HepG2 (cell line): ENCODE measurements around the gene SMIM1. TPM values are rescaled to one million over a fixed set of nuclear protein-coding genes. Genes with fewer than 3 reads are reported as not detected.
A peak's percentile ranks its signal among the peaks of the same experiment; 100 is the strongest.

Experiments used
- ASH2L ChIP-seq: fragments of 300-600, 200-600 bp; sonication (generic); IDR thresholded peaks from 2 replicates; pipeline ENCODE4 v1.7.0; 2017; ENCODE audit warnings: low read depth, mild to moderate bottlenecking, moderate library complexity, mixed read lengths, low read length; ENCODE audit not compliant: insufficient read length
- ELF1 ChIP-seq: sonication (generic); formaldehyde crosslinking; IDR thresholded peaks from 2 replicates; pipeline ENCODE4 v1.4.0; 2020; ENCODE audit warnings: missing genetic modification reagents
- GTF3A ChIP-seq: sonication (generic); formaldehyde crosslinking; conservative IDR thresholded peaks from 2 replicates; pipeline ENCODE4 v1.4.0; 2020; ENCODE audit warnings: mild to moderate bottlenecking, missing genetic modification reagents
- IRF2 ChIP-seq: IDR thresholded peaks from 2 replicates; pipeline ENCODE4 v1.6.1; 2018; ENCODE audit warnings: missing genetic modification reagents, missing compliant biosample characterization
- ISX ChIP-seq: sonication (generic); formaldehyde crosslinking; conservative IDR thresholded peaks from 2 replicates; pipeline ENCODE4 v1.5.0; 2020; ENCODE audit warnings: missing genetic modification reagents
- JDP2 ChIP-seq: sonication (generic); formaldehyde crosslinking; IDR thresholded peaks from 2 replicates; pipeline ENCODE4 v1.8.1; 2022; ENCODE audit warnings: missing genetic modification reagents, borderline replicate concordance
- KDM6A ChIP-seq: IDR thresholded peaks from 2 replicates; pipeline ENCODE4 v1.6.1; 2016; ENCODE audit warnings: low read depth
- MEF2D ChIP-seq: sonication (generic); formaldehyde crosslinking; IDR thresholded peaks from 2 replicates; pipeline ENCODE4 v1.5.1; 2020; ENCODE audit warnings: mild to moderate bottlenecking, missing genetic modification reagents
- SNAI1 ChIP-seq: sonication (generic); formaldehyde crosslinking; IDR thresholded peaks from 2 replicates; pipeline ENCODE4 v1.5.0; 2020; ENCODE audit warnings: mild to moderate bottlenecking, missing genetic modification reagents, borderline replicate concordance
- TBP ChIP-seq: sonication (generic); formaldehyde crosslinking; IDR thresholded peaks from 2 replicates; pipeline ENCODE4 v1.5.0; 2020; ENCODE audit warnings: missing genetic modification reagents
- TERF1 ChIP-seq: sonication (generic); formaldehyde crosslinking; IDR thresholded peaks from 2 replicates; pipeline ENCODE4 v1.8.0; 2022; ENCODE audit warnings: mild to moderate bottlenecking, missing genetic modification reagents, moderate library complexity
- TOE1 ChIP-seq: sonication (generic); formaldehyde crosslinking; IDR thresholded peaks from 2 replicates; pipeline ENCODE4 v1.4.0; 2020; ENCODE audit warnings: mild to moderate bottlenecking, missing genetic modification reagents
- ZKSCAN8 ChIP-seq: IDR thresholded peaks from 2 replicates; pipeline ENCODE4 v1.6.1; 2016; ENCODE audit warnings: borderline replicate concordance, missing genetic modification reagents, missing compliant biosample characterization
- ZNF326 ChIP-seq: sonication (generic); formaldehyde crosslinking; IDR thresholded peaks from 2 replicates; pipeline ENCODE4 v1.4.0; 2020; ENCODE audit warnings: missing genetic modification reagents, borderline replicate concordance
- ZNF510 ChIP-seq: sonication (generic); formaldehyde crosslinking; IDR thresholded peaks from 2 replicates; pipeline ENCODE4 v1.4.0; 2020; ENCODE audit warnings: low read depth, mild to moderate bottlenecking, missing genetic modification reagents
- ZNF549 ChIP-seq: sonication (generic); formaldehyde crosslinking; IDR thresholded peaks from 2 replicates; pipeline ENCODE4 v1.5.0; 2020; ENCODE audit warnings: missing genetic modification reagents
- ZNF737 ChIP-seq: sonication (generic); formaldehyde crosslinking; IDR thresholded peaks from 2 replicates; pipeline ENCODE4 v1.5.0; 2020; ENCODE audit warnings: missing genetic modification reagents, mild to moderate bottlenecking, borderline replicate concordance
- polyA plus RNA-seq, 8 experiments: library from polyadenylated mRNA; depleted of rRNA in 3 of 8; stranded (reverse) in 7 of 8; unstranded in 1 of 8; fragments of >200 nt; fragmentation: Illumina TruSeq in 4 of 8; extraction: Trizol in 4 of 8; gene quantifications; 2 replicates each; pipeline versions ENCODE4 v1.2.1 to v1.2.3, GENCODE V29; 2011 to 2016; ENCODE audit warnings: low read depth in 4 of 8, missing spikeins in 1 of 8, mixed read lengths in 1 of 8; ENCODE audit not compliant: insufficient read depth in 1 of 8
- total RNA-seq, 5 experiments: library from RNA; depleted of rRNA; stranded (reverse); fragments of >200 nt; fragmentation: Illumina TruSeq; extraction: Trizol; gene quantifications; 2 replicates each; pipeline ENCODE4 v1.2.3, GENCODE V29; 2016; ENCODE audit warnings: low read depth in 1 of 5
- TF ChIP-seq, protein P1 (sequence below), 2 experiments: sonication (generic) in 1 of 2; formaldehyde crosslinking in 1 of 2; IDR thresholded peaks; 2 replicates each; pipeline versions ENCODE4 v1.4.0 to v1.6.1; 2016 to 2020; ENCODE audit warnings: borderline replicate concordance in 1 of 2, low read depth in 1 of 2, mild to moderate bottlenecking in 1 of 2, missing genetic modification reagents in 1 of 2

Gene SMIM1
- total and polyA plus RNA-seq, 2 of the 13 experiments (the other 11 are each of a cell fraction or from before 2014, with no cell fraction given): 12.4 to 56.3 TPM

DNA sequence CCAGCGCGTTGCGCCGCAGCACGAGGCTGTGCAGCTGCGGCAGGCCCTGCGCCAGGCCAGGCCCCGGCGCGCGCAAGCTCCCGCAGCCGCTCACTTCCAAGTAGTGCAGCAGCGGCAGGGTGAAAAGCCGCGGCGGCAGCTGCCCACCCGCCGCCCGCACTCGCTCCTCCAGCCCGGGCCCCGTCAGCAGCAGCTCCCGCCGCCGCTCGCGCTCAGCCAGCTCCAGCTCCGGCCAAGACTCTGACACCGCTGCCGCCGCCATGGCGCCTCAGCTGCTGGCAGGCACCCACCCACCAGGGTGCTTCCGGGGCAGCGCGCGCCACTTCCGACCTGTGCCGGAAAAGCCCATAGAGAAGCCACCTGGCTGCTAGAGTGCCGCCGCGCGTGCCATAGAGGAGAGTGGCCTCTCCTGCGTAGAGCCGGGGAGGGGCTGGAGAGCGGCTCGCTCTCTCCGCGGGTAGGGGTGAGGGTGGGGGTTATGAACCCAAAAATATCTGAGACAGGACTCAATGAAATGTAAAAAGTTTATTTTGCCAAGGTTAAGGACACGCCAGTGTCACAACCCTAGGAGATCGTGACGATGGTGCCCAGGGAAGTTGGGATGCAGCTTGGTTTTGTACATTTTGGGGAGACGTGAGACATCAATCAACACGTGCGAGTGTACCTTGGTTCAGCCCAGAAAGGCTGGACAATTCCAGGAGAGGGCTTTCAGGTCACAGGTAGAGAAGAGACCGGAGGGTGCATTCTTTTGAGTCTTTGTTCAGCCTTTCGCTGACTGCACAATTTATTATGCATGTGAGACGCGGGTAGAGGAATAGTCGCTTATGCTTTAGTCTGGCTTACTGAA lies 23.9 kb downstream of the SMIM1 start, which contains the start of gene LRRC47 (continued):
- peak; percentile 83 for TF ChIP-seq ASH2L
- no peak for TF ChIP-seq ZNF326
- TF ChIP-seq ZNF549 (CRISPR knock-in tag): no peak
- TF ChIP-seq GTF3A (CRISPR knock-in tag): no peak
- TF ChIP-seq ELF1 (CRISPR knock-in tag): peak; percentile 95
- TF ChIP-seq ZNF737 (CRISPR knock-in tag): no peak
- no peak for TF ChIP-seq SNAI1 (CRISPR knock-in tag)
- 0 out of 2 replicates have a peak, but pooled peaks have one; percentile 47 for TF ChIP-seq TBP
- TF ChIP-seq, protein P1, sequence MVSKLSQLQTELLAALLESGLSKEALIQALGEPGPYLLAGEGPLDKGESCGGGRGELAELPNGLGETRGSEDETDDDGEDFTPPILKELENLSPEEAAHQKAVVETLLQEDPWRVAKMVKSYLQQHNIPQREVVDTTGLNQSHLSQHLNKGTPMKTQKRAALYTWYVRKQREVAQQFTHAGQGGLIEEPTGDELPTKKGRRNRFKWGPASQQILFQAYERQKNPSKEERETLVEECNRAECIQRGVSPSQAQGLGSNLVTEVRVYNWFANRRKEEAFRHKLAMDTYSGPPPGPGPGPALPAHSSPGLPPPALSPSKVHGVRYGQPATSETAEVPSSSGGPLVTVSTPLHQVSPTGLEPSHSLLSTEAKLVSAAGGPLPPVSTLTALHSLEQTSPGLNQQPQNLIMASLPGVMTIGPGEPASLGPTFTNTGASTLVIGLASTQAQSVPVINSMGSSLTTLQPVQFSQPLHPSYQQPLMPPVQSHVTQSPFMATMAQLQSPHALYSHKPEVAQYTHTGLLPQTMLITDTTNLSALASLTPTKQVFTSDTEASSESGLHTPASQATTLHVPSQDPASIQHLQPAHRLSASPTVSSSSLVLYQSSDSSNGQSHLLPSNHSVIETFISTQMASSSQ (IDR thresholded peaks at IDR 0.05; ENCODE audit: low read depth): no peak
- TF ChIP-seq, protein P1 (CRISPR knock-in tag; IDR thresholded peaks at IDR 0.05; ENCODE audit: borderline replicate concordance): peak; percentile 58; the same call in 1 of the 2 replicates
- no peak for TF ChIP-seq ISX (CRISPR knock-in tag)
- TF ChIP-seq ZKSCAN8 (CRISPR knock-in tag): no peak
- TF ChIP-seq MEF2D: no peak
- TF ChIP-seq IRF2 (CRISPR knock-in tag): peak; percentile 85
- TF ChIP-seq JDP2 (CRISPR knock-in tag): no peak
- no peak for TF ChIP-seq KDM6A (CRISPR knock-in tag)
- peak; percentile 42; the same call in 1 of the 2 replicates for TF ChIP-seq TOE1 (CRISPR knock-in tag)
- no peak for TF ChIP-seq TERF1 (CRISPR knock-in tag)
- TF ChIP-seq ZNF510 (CRISPR knock-in tag): 0 out of 2 replicates have a peak, but pooled peaks have one; percentile 3
